Glutamatergic neuron (in vitro differentiated cells): ENCODE data around the gene SLCO3A1. TPM values are rescaled to one million over a fixed set of nuclear protein-coding genes. Genes with fewer than 3 reads are reported as not detected.
"Not testable (repeated sequence)": the region's sequence is repeated elsewhere in the genome, so short reads cannot be mapped to it uniquely, and the experiment has no call there.

ENCODE experiments used
- DNase-seq: peaks from one replicate; pipeline ENCODE4 v3.0.0; 2022
- H3K27ac Mint-ChIP-seq: one replicate; pipeline ENCODE4 v1.8.0; 2020; ENCODE audit warnings: mild to moderate bottlenecking, mixed read lengths, inconsistent platforms; ENCODE audit not compliant: unreplicated experiment
- H3K27me3 Mint-ChIP-seq: one replicate; pipeline ENCODE4 v1.8.0; 2020; ENCODE audit warnings: mild to moderate bottlenecking, moderate library complexity, mixed read lengths, inconsistent platforms; ENCODE audit not compliant: unreplicated experiment
- H3K36me3 Mint-ChIP-seq: one replicate; pipeline ENCODE4 v1.8.0; 2020; ENCODE audit warnings: mild to moderate bottlenecking, mixed read lengths, inconsistent platforms; ENCODE audit not compliant: unreplicated experiment
- H3K4me1 Mint-ChIP-seq: one replicate; pipeline ENCODE4 v1.8.0; 2020; ENCODE audit warnings: mild to moderate bottlenecking, low read depth, mixed read lengths, inconsistent platforms; ENCODE audit not compliant: unreplicated experiment
- H3K4me3 Mint-ChIP-seq: one replicate; pipeline ENCODE4 v1.8.0; 2020; ENCODE audit warnings: mild to moderate bottlenecking, mixed read lengths, inconsistent platforms; ENCODE audit not compliant: unreplicated experiment
- H3K9me3 Mint-ChIP-seq: one replicate; pipeline ENCODE4 v1.8.0; 2020; ENCODE audit warnings: mild to moderate bottlenecking, moderate library complexity, mixed read lengths, inconsistent platforms; ENCODE audit not compliant: unreplicated experiment
- CTCF ChIP-seq: fragments of 200-600 bp; sonication (generic); IDR thresholded peaks from one replicate; pipeline ENCODE4 v1.5.0; 2021; ENCODE audit not compliant: partially characterized antibody, unreplicated experiment
- total RNA-seq: library from RNA; stranded (reverse); fragmentation: NEBNext Ultra II Directional; extraction: Animal tissue kit (Norgen Biotek cat#: 25700); gene quantifications from one replicate; pipeline ENCODE4 v1.2.1, GENCODE V29; 2021; ENCODE audit not compliant: unreplicated experiment

SLCO3A1 gene
- total RNA-seq, 1 donor from 2014 or later = 27.9 TPM

DNA sequence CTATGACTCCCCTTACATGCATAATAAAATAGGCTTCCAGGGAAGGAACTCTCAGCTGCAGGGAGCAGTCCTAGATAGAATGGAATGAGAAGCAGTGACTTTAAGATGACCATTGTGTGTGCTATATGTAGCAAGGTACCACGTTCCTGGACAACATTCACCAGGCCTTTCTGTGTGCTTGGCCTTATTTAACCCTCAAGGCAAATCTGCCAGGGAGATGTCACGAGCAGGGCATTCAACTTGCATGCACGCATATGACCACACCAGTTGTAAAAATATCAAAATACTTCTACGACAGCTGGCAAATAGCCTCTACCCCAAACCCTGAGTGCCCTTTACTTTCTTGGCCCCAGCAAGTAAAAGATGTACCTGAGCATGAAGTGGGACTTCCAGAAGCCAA is 342.8 kb downstream of the SLCO3A1 start:
- Mint-ChIP-seq H3K27me3 (peaks cover 4% of the 10 kb centered on the region), H3K36me3 (no peaks in the 10 kb centered on the region), H3K9me3 (peaks cover 1% of the 10 kb centered on the region), H3K4me3 (no peak overlapping the region), H3K4me1 (no peaks in the 10 kb centered on the region), H3K27ac (no peak overlapping the region)
- TF ChIP-seq CTCF = no peak
- DNase-seq = no peak

- TF ChIP-seq CTCF = no peak
- Mint-ChIP-seq H3K36me3 (no peaks in the 10 kb centered on the region), H3K27ac (no peak overlapping the region), H3K4me3 (no peak overlapping the region), H3K27me3 (peaks cover 4% of the 10 kb centered on the region), H3K9me3 (peaks cover 1% of the 10 kb centered on the region), H3K4me1 (no peaks in the 10 kb centered on the region)
- no peak for DNase-seq
Observed at GRCh38 chr15:92197746-92198145, 344.2 kb downstream of the SLCO3A1 start.

- no peak overlapping the region for H3K4me3 Mint-ChIP-seq
- no peaks in the 10 kb centered on the region for H3K9me3 Mint-ChIP-seq
- TF ChIP-seq CTCF = no peak
- no peaks in the 10 kb centered on the region for H3K4me1 Mint-ChIP-seq
- no peak overlapping the region for H3K27ac Mint-ChIP-seq
- no peaks in the 10 kb centered on the region for H3K36me3 Mint-ChIP-seq
- no peak for DNase-seq
- peaks cover 4% of the 10 kb centered on the region for H3K27me3 Mint-ChIP-seq
Observed at GRCh38 chr15:92200891-92201290, 347.4 kb downstream of the SLCO3A1 start.

DNA sequence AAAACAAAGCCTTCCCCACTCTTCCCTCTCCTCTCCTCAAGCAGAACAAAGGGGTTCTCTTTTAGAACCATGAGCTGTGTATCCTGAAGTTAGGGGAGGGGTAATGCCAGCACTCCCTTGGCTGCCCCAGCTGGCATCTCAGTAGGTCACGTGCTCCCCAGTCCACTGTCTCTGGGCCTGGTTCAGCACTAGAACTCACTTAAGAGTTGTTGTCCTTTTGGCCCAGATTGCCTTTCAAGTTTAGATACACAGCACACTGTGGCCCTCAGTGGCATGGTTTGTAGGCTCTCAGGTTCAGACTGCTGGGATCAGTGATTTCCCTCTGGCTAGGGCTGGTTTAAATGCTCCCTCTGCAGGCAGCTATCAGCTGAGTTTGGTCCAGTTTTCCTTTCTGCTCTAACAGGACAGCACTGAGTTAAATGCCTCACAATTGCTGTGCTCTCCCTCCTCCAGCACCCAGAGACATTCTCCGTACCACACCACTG is 351.8 kb downstream of the SLCO3A1 start:
- H3K27me3 Mint-ChIP-seq = peaks cover 4% of the 10 kb centered on the region
- no peak for DNase-seq
- no peak overlapping the region for H3K27ac Mint-ChIP-seq
- no peaks in the 10 kb centered on the region for H3K9me3 Mint-ChIP-seq
- H3K4me1 Mint-ChIP-seq = no peaks in the 10 kb centered on the region
- no peak for TF ChIP-seq CTCF
- no peak overlapping the region for H3K4me3 Mint-ChIP-seq
- no peaks in the 10 kb centered on the region for H3K36me3 Mint-ChIP-seq

DNA sequence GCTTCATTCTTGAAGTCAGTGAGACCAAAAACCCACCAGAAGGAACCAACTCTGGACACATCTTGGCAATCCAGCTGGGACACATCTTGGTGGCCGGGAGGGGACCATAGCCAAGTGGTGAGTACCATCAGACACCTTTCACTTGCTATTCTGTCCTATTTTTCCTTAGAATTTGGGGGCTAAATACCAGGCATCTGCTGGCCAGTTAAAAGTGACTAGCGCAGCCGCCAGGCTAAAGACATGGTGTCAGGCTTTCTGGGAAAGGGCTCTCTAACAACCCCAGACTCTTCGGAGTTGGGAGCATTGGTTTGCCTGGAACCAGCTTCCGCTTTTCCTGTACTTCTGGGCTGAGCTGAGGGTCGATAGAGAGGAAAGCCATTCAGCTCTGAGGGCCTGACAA is 354.1 kb downstream of the SLCO3A1 start:
- H3K27me3 Mint-ChIP-seq, H3K4me3 Mint-ChIP-seq, H3K27ac Mint-ChIP-seq, H3K36me3 Mint-ChIP-seq, H3K9me3 Mint-ChIP-seq, DNase-seq, H3K4me1 Mint-ChIP-seq: not testable (repeated sequence)
